ENCODE data around the gene SCFD2.

- TF ChIP-seq EP300 (IDR thresholded peaks at IDR 0.05), result no peak
- peak; percentile 46 to 85 (median 78) for TF ChIP-seq CTCF (IDR thresholded peaks at IDR 0.05)
Measured at GRCh38 chr4:52982255-52982945, 383.5 kb downstream of the SCFD2 start.

All from ovary (tissue), 3 donors.